SK-N-SH treated with all-trans-retinoic acid at 6 μM for 48 hours (cell line): ENCODE data around the gene FOSL1.

Experiments used
- PPARA ChIP-seq: fragments of 250-450 bp; sonication (Bioruptor Pico); IDR thresholded peaks from 2 replicates; pipeline ENCODE4 v1.5.0; 2020; ENCODE audit warnings: mild to moderate bottlenecking, borderline replicate concordance
- ZFP30 ChIP-seq: fragments of 450-650 bp; formaldehyde crosslinking; IDR thresholded peaks from 2 replicates; pipeline ENCODE4 v1.5.0; 2022; ENCODE audit warnings: mild to moderate bottlenecking, moderate library complexity
- ZNF70 ChIP-seq: fragments of 450-650 bp; formaldehyde crosslinking; IDR thresholded peaks from 2 replicates; pipeline ENCODE4 v1.5.0; 2020; ENCODE audit warnings: mild to moderate bottlenecking, moderate library complexity

GRCh38 chr11:65946655-65947054, 46.5 kb upstream of the FOSL1 start:
- TF ChIP-seq ZNF70 (CRISPR knock-in tag) (no peak), PPARA (CRISPR knock-in tag) (no peak), ZFP30 (CRISPR knock-in tag) (no peak)
